Right renal cortex interstitium (tissue), 3 donors: ENCODE results near the gene GNPNAT1. TPM values are rescaled to one million over a fixed set of nuclear protein-coding genes. Genes with fewer than 3 reads are reported as not detected.
A peak's percentile ranks its signal among the peaks of the same experiment; 100 is the strongest.

Source experiments
- DNase-seq, 3 donors: peaks; one replicate each; pipeline ENCODE4 v3.0.0-alpha.2; 2013; ENCODE audit warnings: low read depth in 3 of 3, low spot score in 2 of 3
- polyA plus RNA-seq, 3 donors: library from polyadenylated mRNA; unstranded; fragments of 120-200 nt; gene quantifications; one replicate each; pipeline ENCODE4 v1.2.1, GENCODE V29; 2013; ENCODE audit not compliant: insufficient read length in 3 of 3

The GNPNAT1 gene
- 10 to 100 TPM; 35.4 to 40.3 (median 37.8) TPM for polyA plus RNA-seq

DNA sequence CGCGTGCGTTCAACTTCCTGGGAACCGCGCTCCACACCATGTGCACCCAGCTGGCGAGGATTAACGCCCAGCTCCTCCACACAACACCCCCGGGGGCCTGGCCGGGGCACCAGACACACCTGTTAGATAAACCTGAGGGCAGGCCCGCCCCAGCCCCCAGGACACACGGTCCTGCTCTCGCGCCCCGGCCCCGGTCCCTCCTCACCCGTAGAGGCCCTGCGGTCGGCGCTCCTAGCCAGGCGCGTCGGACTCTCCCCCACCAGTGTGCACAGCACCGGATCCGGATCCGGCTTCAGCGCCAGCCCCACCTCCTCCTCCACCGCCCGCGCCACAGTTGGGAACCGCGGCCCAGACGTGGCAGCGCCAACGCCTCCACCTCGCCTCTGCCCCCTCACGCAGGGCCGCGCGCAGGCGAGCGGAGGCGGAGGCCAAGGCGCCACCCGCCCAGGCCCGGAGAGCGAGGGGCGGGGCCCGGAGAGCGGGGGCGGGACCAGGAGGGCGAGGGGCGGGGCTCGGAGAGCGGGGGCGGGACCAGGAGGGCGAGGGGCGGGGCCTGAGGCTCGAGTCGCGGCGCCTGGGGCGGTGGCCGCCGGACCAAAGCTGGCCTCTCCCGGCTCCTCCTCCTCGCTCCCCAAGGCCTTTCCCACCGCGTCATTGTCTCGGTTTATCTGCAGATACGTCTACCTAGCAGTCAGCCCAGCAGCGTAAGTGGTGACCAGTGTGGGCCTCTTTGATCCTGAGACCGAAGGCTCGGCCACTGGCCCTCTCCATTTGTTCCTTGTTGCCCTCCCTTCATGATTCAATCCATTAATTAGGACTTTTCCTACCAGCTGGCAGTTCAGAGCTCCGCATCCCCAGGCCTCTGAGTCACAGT is at the start of gene GNPNAT1:
Gene GNPNAT1, minus strand, starts transcription at position 385 of the 874 bp plus-strand sequence. CDS start 6,957 bp downstream, outside the sequence.
- DNase-seq, result peak in 2 of 3 donors; percentile 63

DNA sequence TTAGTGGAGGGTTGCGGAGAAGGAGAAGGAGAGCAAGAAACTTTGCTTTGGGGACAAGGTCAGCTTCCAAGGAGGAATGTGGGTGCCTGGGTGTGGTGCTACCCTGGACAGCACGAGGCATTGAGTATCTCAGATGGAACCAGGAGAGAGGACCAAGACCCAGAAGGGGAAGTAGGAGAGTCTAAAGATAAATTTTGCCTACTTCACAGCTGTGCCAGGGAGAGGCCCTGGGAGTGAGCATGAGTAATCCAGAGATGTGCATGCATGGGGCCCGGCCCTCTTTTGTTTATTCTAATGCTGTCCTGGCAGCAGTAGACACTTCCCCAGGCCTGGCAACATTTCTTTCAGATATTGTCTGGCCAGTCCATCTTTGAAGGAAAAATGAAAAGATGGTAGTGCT is 49.5 kb upstream of the GNPNAT1 start:
- DNase-seq, result no peak

- DNase-seq, result no peak
Measured at GRCh38 chr14:52837451-52837850, 46.0 kb upstream of the GNPNAT1 start.

DNA sequence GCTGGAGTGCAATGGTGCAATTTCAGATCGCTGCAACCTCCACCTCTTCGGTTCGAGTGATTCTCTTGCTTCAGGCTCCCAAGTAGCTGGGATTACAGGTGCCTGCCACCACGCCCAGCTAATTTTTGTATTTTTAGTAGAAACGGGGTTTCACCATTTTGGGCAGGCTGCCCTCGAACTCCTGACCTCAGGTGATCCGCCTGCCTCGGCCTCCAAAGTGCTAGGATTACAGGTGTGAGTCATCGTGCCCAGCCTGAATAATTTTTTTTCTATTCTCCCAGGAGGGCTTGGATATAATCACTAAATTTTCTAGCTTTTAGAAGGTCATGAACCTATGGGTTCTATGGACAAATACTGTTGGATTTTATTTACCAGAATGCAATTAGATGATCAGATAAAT is 44.7 kb upstream of the GNPNAT1 start:
- DNase-seq, result no peak

- no peak for DNase-seq
Measured at GRCh38 chr14:52835122-52835903, 43.9 kb upstream of the GNPNAT1 start.

GRCh38 chr14:52834440-52834842 is 43.0 kb upstream of the GNPNAT1 start:
- no peak for DNase-seq

DNA sequence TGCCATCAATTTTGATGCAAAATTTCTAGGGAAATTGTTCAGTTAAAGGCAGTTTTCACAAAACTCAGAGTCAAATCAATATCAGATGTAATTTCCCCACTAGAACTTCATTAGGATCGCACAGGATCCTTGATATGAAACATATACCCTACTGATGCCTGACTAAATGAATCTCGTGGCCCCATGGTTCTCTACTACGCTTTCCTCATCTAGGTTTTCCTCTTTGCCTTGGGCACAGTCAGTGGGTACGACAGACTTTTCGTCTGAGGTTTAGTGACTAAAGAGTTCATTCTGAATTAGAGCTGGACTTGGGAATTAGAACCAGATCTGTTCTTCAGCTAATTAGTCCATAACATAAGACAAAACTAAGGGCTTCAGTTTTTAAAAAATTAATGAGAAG is 42.5 kb upstream of the GNPNAT1 start:
- no peak for DNase-seq

DNA sequence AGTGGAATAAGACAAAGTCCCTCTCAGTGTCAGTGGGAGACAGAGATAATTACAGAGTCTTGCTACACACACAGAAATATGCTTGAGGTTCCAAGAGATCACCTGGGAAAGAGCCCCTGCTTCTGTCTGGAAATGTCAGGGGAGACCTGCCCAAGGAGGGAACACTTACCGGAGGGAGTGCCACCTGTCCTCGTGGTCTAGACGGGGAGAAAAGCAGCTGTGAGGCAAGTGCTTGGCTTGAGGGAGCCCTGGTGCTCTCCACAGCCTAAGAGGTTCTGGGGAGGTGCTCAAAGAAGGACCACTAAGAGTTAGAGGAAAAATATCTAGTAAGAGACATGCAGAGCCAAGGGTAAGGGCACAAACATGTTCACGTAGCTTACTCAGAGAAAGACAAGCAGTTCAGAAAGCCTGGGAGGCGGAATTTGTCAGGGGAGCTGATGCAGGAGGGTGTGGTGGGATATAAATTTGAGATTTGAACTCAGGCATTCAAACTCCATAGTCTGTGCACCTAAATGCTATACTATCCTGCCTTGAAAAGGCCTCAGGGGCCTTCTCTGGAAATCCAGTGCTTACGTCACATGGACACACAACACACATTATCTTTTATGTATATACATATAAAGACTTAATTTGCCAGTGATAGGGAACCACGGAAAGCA is 38.2 kb upstream of the GNPNAT1 start:
- no peak for DNase-seq

- DNase-seq, result no peak
Measured at GRCh38 chr14:52827426-52827825, 36.0 kb upstream of the GNPNAT1 start.

- no peak for DNase-seq
Measured at GRCh38 chr14:52825085-52825484, 33.7 kb upstream of the GNPNAT1 start.

DNA sequence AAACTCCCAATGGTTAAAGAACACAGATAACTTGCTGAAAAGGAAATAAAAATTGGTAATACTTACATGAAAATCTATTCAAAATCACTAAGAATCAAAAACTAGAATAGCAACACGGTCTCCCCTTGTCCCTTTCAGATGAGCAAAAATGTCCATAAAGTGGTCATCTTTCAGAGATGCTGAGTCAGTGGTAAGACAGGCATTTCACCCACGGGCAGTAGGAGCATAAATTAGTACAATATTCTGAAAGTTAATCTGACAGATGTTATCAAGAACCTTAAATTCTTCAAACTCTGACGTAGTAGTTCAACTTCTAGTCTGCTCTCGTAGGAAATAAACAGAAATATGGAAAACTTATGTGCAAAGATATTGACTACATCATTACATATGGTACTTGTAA is 33.1 kb upstream of the GNPNAT1 start:
- DNase-seq, result no peak

- no peak for DNase-seq
Measured at GRCh38 chr14:52821805-52822250, 30.4 kb upstream of the GNPNAT1 start.

DNA sequence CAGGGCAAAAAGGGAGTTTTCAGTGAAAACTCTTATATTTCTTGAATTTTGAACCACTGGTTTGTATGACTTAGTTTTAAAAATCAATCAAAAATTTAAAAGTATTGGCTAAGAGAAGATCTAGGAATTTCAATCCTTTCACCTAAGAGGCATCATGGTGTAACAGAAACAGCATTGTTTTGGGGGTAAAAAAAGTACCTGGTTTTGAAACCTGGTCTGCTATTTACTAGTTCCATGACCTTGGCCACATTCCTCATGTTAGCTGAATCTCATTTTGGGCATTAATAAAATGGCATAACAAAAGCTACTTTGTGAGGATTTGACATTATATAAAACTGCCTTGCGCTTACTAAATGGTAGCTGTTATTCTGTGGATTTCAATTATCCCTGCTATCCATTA is 16.7 kb upstream of the GNPNAT1 start:
- no peak for DNase-seq

DNA sequence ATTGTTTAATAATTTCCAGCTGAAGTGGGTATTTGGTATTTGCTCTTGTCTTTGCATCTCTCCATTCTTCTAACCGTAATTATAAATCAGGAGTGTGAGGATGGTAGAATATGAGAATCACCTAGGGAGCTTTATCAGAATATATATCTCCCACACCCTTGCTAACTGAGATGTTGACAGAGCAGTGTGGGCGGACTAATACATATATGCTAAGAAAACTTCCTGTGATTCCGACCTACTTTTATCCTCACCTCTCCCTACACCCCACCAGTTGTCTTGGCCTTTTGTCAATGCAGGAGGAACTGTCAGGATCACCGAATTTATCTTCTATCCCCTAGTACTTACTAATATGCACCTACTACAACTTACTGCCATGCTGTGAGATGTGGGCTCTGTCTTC is 14.7 kb upstream of the GNPNAT1 start:
- DNase-seq, result no peak

GRCh38 chr14:52802597-52802996 is 11.2 kb upstream of the GNPNAT1 start:
- no peak for DNase-seq

- DNase-seq, result no peak
Measured at GRCh38 chr14:52801014-52801712, 9.8 kb upstream of the GNPNAT1 start.

DNA sequence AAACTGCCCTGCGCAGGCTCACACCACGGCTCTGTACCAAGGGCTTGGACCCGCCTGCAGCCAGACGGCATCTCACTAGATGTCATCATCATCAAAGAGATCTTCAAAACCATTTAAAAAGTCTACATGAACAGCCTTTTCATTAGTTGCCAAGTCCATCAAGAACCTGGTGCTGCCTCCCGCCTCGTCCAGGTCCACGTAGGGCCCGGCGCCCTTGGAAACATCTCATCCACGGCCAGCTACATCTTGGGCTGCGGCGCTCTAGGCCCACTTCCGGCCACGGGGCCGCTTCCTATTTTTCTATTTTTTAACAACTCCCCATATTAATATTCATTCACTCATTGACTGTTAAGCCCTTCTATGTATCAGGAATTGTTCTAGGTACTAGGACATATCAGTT is 7.4 kb upstream of the GNPNAT1 start:
- no peak for DNase-seq

DNA sequence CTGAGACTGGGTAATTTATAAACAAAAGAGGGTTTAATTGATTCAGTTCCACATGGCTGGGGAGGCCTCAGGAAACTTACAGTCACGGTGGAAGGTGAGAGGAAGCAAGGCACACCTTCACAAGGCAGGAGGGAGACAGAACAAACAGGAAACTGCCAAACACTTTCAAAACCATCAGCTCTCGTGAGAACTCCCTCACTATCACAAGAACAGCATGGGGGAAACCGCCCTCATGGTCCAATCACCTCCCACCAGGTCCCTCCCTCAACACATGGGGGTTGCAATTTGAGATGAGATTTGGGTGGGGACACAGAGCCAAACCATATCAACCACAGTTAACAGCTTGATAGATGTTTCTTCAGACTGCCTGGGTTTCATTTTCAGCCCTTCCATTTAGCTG is 6.2 kb upstream of the GNPNAT1 start:
- no peak for DNase-seq

DNA sequence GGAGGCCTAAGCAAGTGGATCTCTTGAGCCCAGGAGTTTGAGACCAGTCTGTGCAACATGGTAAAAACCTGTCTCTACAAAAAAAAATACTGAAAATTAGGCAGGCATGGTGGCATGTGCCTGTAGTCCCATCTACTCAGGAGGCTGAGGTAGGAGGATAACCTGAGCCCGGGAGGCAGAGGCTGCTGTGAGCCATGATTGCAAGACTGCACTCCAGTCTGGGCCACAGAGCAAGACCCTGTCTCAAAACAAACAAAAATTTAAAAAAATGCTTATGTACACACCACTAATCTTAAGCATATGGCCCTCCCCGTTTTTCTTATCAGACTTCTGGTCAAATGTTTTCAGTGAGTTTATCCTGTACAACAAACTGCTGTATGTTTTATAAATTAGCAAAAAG is 1.7 kb upstream of the GNPNAT1 start:
- DNase-seq, result no peak

- no peak for DNase-seq
Measured at GRCh38 chr14:52792097-52792415, 649 bp upstream of the GNPNAT1 start.

GRCh38 chr14:52790756-52791222 is 618 bp downstream of the GNPNAT1 start:
- DNase-seq, result no peak
